ENCODE data around the gene ZNF165. TPM values are rescaled to one million over a fixed set of nuclear protein-coding genes. Genes with fewer than 3 reads are reported as not detected.

Gene ZNF165
- total RNA-seq, 1 experiment from 2014 or later: 0.58 TPM

DNA sequence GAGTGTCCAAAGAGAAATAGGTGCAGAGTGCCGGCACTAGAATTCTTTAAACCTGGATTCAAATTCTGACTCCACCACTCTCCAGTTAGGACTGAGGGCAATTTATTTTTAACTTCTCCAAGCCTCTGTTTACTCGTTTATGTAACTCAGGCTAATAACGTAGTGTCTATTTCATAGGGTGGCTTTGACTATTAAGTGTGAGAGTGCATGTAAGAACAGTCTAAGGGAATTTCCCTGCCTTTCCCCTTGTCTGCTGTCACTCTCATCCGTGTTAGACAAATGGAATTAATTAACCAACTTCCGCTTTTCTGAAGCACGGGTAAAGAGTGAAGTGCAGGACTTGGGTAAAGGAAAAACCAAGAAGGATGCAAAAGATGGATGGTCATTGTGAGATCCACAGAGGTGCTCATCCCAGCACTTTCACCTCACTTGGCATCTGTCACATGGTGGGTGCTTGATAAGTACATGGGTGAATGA is 57.2 kb downstream of the ZNF165 start:
- POLR2A ChIA-PET (ENCODE audit: low non-redundant PET): no interaction called here
- BruUV-seq (replicated peaks): no TSS peak
- no peaks in the 10 kb centered on the region for H3K27me3 ChIP-seq (replicated peaks; ENCODE audit: insufficient read depth, low read depth, low read length, poor library complexity)
- DNase-seq (ENCODE audit: low spot score): peak; percentile 66
- H3K27ac ChIP-seq (ENCODE audit: low read depth, low read length, poor library complexity, severe bottlenecking): peak overlapping the region; percentile 93
- H3K36me3 ChIP-seq (ENCODE audit: insufficient read depth, low read length, poor library complexity, severe bottlenecking): peaks cover 9% of the 10 kb centered on the region
- peaks cover 18% of the 10 kb centered on the region for H3K4me1 ChIP-seq (ENCODE audit: insufficient read depth, low read length, poor library complexity, severe bottlenecking)
- peak overlapping the region; percentile 64 for H3K4me3 ChIP-seq (ENCODE audit: low read depth, low read length, poor library complexity, severe bottlenecking)
- no peaks in the 10 kb centered on the region for H3K9me3 ChIP-seq (ENCODE audit: low read depth, low read length, poor library complexity, severe bottlenecking)
- no peak for TF ChIP-seq EZH2 (IDR thresholded peaks at IDR 0.05; ENCODE audit: borderline replicate concordance, low read depth, low read length, poor library complexity, severe bottlenecking)
- no peak for TF ChIP-seq CTCF (conservative IDR thresholded peaks at IDR 0.05; ENCODE audit: low read depth, low read length)
- CTCF ChIA-PET: no interaction called here
- intact Hi-C loops (cut with micrococcal nuclease; ENCODE audit: unreplicated experiment): loop anchor here (2.0 to 10.0 kb wide), 4 partner anchors 117 to 447 kb away; partner anchors contain the start of genes NKAPL, ZKSCAN4 and ZSCAN31

Other genes starting within 250 kb of the ZNF165 start
- gene OR2B2, start 168.2 kb upstream of the ZNF165 start, total RNA-seq (2021): not detected in 2 replicates
- 0.32 and 0.46 TPM in 2 replicates for gene OR2B6, start 123.3 kb upstream of the ZNF165 start, total RNA-seq (2021)
- gene ZSCAN16, start 44.0 kb downstream of the ZNF165 start, total RNA-seq (2021): 8.0 and 9.0 TPM in 2 replicates
- 29.4 and 29.8 TPM in 2 replicates for gene ZKSCAN8, start 61.3 kb downstream of the ZNF165 start, total RNA-seq (2021)
- 13.3 and 15.1 TPM in 2 replicates for gene ZSCAN9, start 144.7 kb downstream of the ZNF165 start, total RNA-seq (2021)
- gene ZKSCAN4, start 171.7 kb downstream of the ZNF165 start, total RNA-seq (2021): 6.4 and 6.6 TPM in 2 replicates
- gene NKAPL, start 178.7 kb downstream of the ZNF165 start, total RNA-seq (2021): not detected in 2 replicates
- gene ZSCAN26, start 186.6 kb downstream of the ZNF165 start, total RNA-seq (2021): 15.1 and 19.9 TPM in 2 replicates
- 11.3 and 11.6 TPM in 2 replicates for gene PGBD1, start 201.0 kb downstream of the ZNF165 start, total RNA-seq (2021)